Ovary (tissue), 9 donors: ENCODE data around the gene DAP. TPM values are rescaled to one million over a fixed set of nuclear protein-coding genes. Genes with fewer than 3 reads are reported as not detected.

Source experiments
- DNase-seq, 5 donors: peaks; one replicate each; pipeline ENCODE4 v3.0.0-alpha.2; 2019 to 2020
- H3K27ac ChIP-seq, 2 donors: fragments of 200-600 bp; one replicate each; pipeline versions ENCODE4 v1.5.1 to v1.8.0; 2019 to 2022
- H3K27me3 ChIP-seq: fragments of 200-600 bp; one replicate; pipeline ENCODE4 v1.8.0; 2022
- H3K36me3 ChIP-seq: fragments of 200-600 bp; sonication (generic); one replicate; pipeline ENCODE4 v1.5.1; 2019
- H3K4me1 ChIP-seq: one replicate; pipeline ENCODE4 v1.8.1; 2013; ENCODE audit warnings: mild to moderate bottlenecking, moderate library complexity; ENCODE audit not compliant: insufficient read depth
- H3K4me3 ChIP-seq: fragments of 200-600 bp; sonication (generic); one replicate; pipeline ENCODE4 v1.5.1; 2017
- H3K9me3 ChIP-seq, 2 donors: fragments of 200-600 bp in 1 of 2; sonication (generic) in 1 of 2; one replicate each; pipeline versions ENCODE4 v1.5.1 to v1.8.1; 2013 to 2019; ENCODE audit warnings: mild to moderate bottlenecking in 1 of 2, moderate library complexity in 1 of 2
- EP300 ChIP-seq: sonication (generic); formaldehyde crosslinking; IDR thresholded peaks from one replicate; pipeline ENCODE4 v1.6.1; 2017; ENCODE audit warnings: antibody characterized with exemption
- POLR2A ChIP-seq: fragments of 450-650 bp; IDR thresholded peaks from one replicate; pipeline ENCODE4 v1.6.1; 2017; ENCODE audit warnings: antibody characterized with exemption, mild to moderate bottlenecking, moderate library complexity
- WGBS, 3 donors: extraction: QIAGEN DNeasy Blood & Tissue Kit in 1 of 3; methylation state at CpG; one replicate each; pipeline versions ENCODE4 v1.1.5 to v1.1.7; 2013 to 2017; 5-methylcytosine and 5-hydroxymethylcytosine counted together
- intact Hi-C, 4 donors: fragments of 100-400 bp; cut with DNase I; formaldehyde crosslinking; loops; one replicate each; pipeline versions ENCODE4 v1.11.0 to v1.15.1; 2022 to 2023
- polyA plus RNA-seq, 2 donors: library from polyadenylated mRNA; stranded (reverse); fragments of 200-250 nt in 1 of 2; fragments of 350-450 nt in 1 of 2; fragmentation: Illumina TruSeq in 1 of 2; extraction: RNeasy Lipid Tissue Mini Kit (QIAGEN cat#74804) in 1 of 2; gene quantifications; one replicate each; pipeline ENCODE4 v1.2.3, GENCODE V29; 2013 to 2014
- total RNA-seq, 7 donors: library from RNA; depleted of rRNA in 2 of 7; stranded (reverse); fragments of >200 nt in 2 of 7; fragmentation: NEBNext Ultra II Directional in 3 of 7; extraction: Animal tissue kit (Norgen Biotek cat#: 25700) in 3 of 7; gene quantifications; one replicate each; pipeline versions ENCODE4 v1.1.0 to v1.2.4, GENCODE V29; 2016 to 2023
- TF ChIP-seq, protein P1 (sequence below), 3 donors: fragments of 450-650 bp in 2 of 3; fragments of 200-600 bp in 1 of 3; IDR thresholded peaks; one replicate each; pipeline versions ENCODE4 v1.5.1 to v1.8.0; 2016 to 2022; ENCODE audit warnings: antibody characterized with exemption in 3 of 3, mild to moderate bottlenecking in 1 of 3
- donor health status: DM: no; HTN: no; CAD: no; lungs with moderate emphysema.
- donor health status: DM: no; HTN: no; CAD: no.
- donor health status: Bipolar disorder and iron deficiency.
- donor health status: DM: yes; HTN: yes; CAD: no.
- donor health status: DM: no; HTN: no; CAD: no.
- donor health status: DM: yes; HTN: yes; CAD: no.

DAP gene
- total and polyA plus RNA-seq, 9 donors = 32.0 to 159 (median 88.5) TPM

GRCh38 chr5:10727861-10728260 is 33.2 kb downstream of the DAP start:
- Histone ChIP-seq H3K27ac (no peak overlapping the region), H3K4me3 (no peak overlapping the region), H3K36me3 (no peaks in the 10 kb centered on the region), H3K9me3 (no peaks in the 10 kb centered on the region), H3K27me3 (no peaks in the 10 kb centered on the region), H3K4me1 (peaks cover 2% of the 10 kb centered on the region)
- 84 to 93% (median 92%) methylated on average over 3 of the region's 3 CpGs for WGBS, 3 donors
- no peak for DNase-seq
- intact Hi-C loops = no loop called here
- TF ChIP-seq, protein P1, sequence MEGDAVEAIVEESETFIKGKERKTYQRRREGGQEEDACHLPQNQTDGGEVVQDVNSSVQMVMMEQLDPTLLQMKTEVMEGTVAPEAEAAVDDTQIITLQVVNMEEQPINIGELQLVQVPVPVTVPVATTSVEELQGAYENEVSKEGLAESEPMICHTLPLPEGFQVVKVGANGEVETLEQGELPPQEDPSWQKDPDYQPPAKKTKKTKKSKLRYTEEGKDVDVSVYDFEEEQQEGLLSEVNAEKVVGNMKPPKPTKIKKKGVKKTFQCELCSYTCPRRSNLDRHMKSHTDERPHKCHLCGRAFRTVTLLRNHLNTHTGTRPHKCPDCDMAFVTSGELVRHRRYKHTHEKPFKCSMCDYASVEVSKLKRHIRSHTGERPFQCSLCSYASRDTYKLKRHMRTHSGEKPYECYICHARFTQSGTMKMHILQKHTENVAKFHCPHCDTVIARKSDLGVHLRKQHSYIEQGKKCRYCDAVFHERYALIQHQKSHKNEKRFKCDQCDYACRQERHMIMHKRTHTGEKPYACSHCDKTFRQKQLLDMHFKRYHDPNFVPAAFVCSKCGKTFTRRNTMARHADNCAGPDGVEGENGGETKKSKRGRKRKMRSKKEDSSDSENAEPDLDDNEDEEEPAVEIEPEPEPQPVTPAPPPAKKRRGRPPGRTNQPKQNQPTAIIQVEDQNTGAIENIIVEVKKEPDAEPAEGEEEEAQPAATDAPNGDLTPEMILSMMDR (IDR thresholded peaks at IDR 0.05) = no peak
- TF ChIP-seq EP300 (no peak), POLR2A (no peak)

- WGBS, 3 donors = 58 to 68% (median 66%) methylated on average over 8 of the region's 8 CpGs
- Histone ChIP-seq H3K4me3 (no peak overlapping the region), H3K36me3 (no peaks in the 10 kb centered on the region), H3K9me3 (no peaks in the 10 kb centered on the region), H3K4me1 (peaks cover 2% of the 10 kb centered on the region), H3K27me3 (no peaks in the 10 kb centered on the region), H3K27ac (no peak overlapping the region)
- no peak for TF ChIP-seq EP300
- DNase-seq = no peak
- intact Hi-C loops = no loop called here
These were observed 34.0 kb downstream of the DAP start for GRCh38 chr5:10726913-10727517.

GRCh38 chr5:10726179-10726912 is 34.7 kb downstream of the DAP start:
- Histone ChIP-seq H3K27ac (no peak overlapping the region), H3K4me3 (no peak overlapping the region), H3K36me3 (no peaks in the 10 kb centered on the region), H3K4me1 (peaks cover 2% of the 10 kb centered on the region), H3K27me3 (no peaks in the 10 kb centered on the region), H3K9me3 (no peaks in the 10 kb centered on the region)
- TF ChIP-seq, protein P1 (IDR thresholded peaks at IDR 0.05) = no peak
- TF ChIP-seq EP300 = no peak
- TF ChIP-seq POLR2A = no peak
- no peak for DNase-seq
- intact Hi-C loops = no loop called here
- 92 to 94% (median 93%) methylated on average over 10 of the region's 10 CpGs for WGBS, 3 donors

GRCh38 chr5:10725636-10726035 is 35.4 kb downstream of the DAP start:
- Histone ChIP-seq H3K9me3 (no peaks in the 10 kb centered on the region), H3K27ac (no peak overlapping the region), H3K27me3 (no peaks in the 10 kb centered on the region), H3K4me1 (peaks cover 2% of the 10 kb centered on the region), H3K4me3 (no peak overlapping the region), H3K36me3 (no peaks in the 10 kb centered on the region)
- 71 to 84% (median 78%) methylated on average over 1 of the region's 1 CpG for WGBS, 3 donors
- TF ChIP-seq POLR2A (no peak), EP300 (no peak)
- TF ChIP-seq, protein P1 (IDR thresholded peaks at IDR 0.05) = no peak
- intact Hi-C loops = no loop called here
- no peak for DNase-seq
